ENCODE measurements around the gene S1PR3. TPM values are rescaled to one million over a fixed set of nuclear protein-coding genes. Genes with fewer than 3 reads are reported as not detected.

The S1PR3 gene
- total RNA-seq, 1 experiment from 2014 or later: 23.3 TPM

- Histone ChIP-seq H3K27ac (no peak overlapping the region), H3K9me3 (ENCODE audit: insufficient read depth, low read depth) (no peaks in the 10 kb centered on the region), H3K9me2 (ENCODE audit: insufficient read depth) (no peaks in the 10 kb centered on the region), H3F3A (ENCODE audit: insufficient read depth, low read depth) (peaks cover 6% of the 10 kb centered on the region; the same call in 1 of the 2 replicates), H3K36me3 (ENCODE audit: low read depth) (no peaks in the 10 kb centered on the region), H3K4me3 (no peak overlapping the region), H2AFZ (no peak overlapping the region), H3K4me2 (no peak overlapping the region), H3K27me3 (ENCODE audit: insufficient read depth, low read depth) (no peaks in the 10 kb centered on the region), H3K4me1 (replicated peaks; ENCODE audit: insufficient read depth) (no peaks in the 10 kb centered on the region), H3K79me2 (ENCODE audit: low read depth) (no peaks in the 10 kb centered on the region), H4K20me1 (ENCODE audit: insufficient read depth) (no peaks in the 10 kb centered on the region)
- no TSS peak for BruUV-seq (replicated peaks)
- intact Hi-C loops (cut with micrococcal nuclease; ENCODE audit: unreplicated experiment): no loop called here
- POLR2A ChIA-PET (ENCODE audit: unreplicated experiment): no interaction called here
- no peak for TF ChIP-seq CTCF (conservative IDR thresholded peaks at IDR 0.05)
- CTCF ChIA-PET: no interaction called here
- DNase-seq: no peak
Measured at GRCh38 chr9:88975966-88976889, 15.0 kb upstream of the S1PR3 start.

GRCh38 chr9:88976890-88977257, 14.4 kb upstream of the S1PR3 start:
- Histone ChIP-seq H3K4me2 (no peak overlapping the region), H3K4me3 (no peak overlapping the region), H3F3A (ENCODE audit: insufficient read depth, low read depth) (peaks cover 6% of the 10 kb centered on the region; the same call in 1 of the 2 replicates), H3K27me3 (ENCODE audit: insufficient read depth, low read depth) (no peaks in the 10 kb centered on the region), H3K27ac (no peak overlapping the region), H3K9me2 (ENCODE audit: insufficient read depth) (no peaks in the 10 kb centered on the region), H3K36me3 (ENCODE audit: low read depth) (no peaks in the 10 kb centered on the region), H3K79me2 (ENCODE audit: low read depth) (no peaks in the 10 kb centered on the region), H2AFZ (no peak overlapping the region), H4K20me1 (ENCODE audit: insufficient read depth) (no peaks in the 10 kb centered on the region), H3K9me3 (ENCODE audit: insufficient read depth, low read depth) (no peaks in the 10 kb centered on the region), H3K4me1 (replicated peaks; ENCODE audit: insufficient read depth) (no peaks in the 10 kb centered on the region)
- TF ChIP-seq CTCF (conservative IDR thresholded peaks at IDR 0.05): no peak
- TF ChIP-seq EZH2 (IDR thresholded peaks at IDR 0.05; ENCODE audit: low read depth): no peak
- no peak for DNase-seq
- no TSS peak for BruUV-seq (replicated peaks)
- ChIA-PET POLR2A (ENCODE audit: unreplicated experiment) (no interaction called here), CTCF (no interaction called here)
- intact Hi-C loops (cut with micrococcal nuclease; ENCODE audit: unreplicated experiment): no loop called here

GRCh38 chr9:88978034-88978433, 13.2 kb upstream of the S1PR3 start:
- no peaks in the 10 kb centered on the region for H3K36me3 ChIP-seq (ENCODE audit: low read depth)
- DNase-seq: no peak
- H3K4me3 ChIP-seq: no peak overlapping the region
- H2AFZ ChIP-seq: no peak overlapping the region
- TF ChIP-seq CTCF (conservative IDR thresholded peaks at IDR 0.05) (no peak), EZH2 (IDR thresholded peaks at IDR 0.05; ENCODE audit: low read depth) (no peak)
- H3F3A ChIP-seq (ENCODE audit: insufficient read depth, low read depth): peaks cover 6% of the 10 kb centered on the region; the same call in 1 of the 2 replicates
- CTCF ChIA-PET: no interaction called here
- H4K20me1 ChIP-seq (ENCODE audit: insufficient read depth): no peaks in the 10 kb centered on the region
- no peaks in the 10 kb centered on the region for H3K79me2 ChIP-seq (ENCODE audit: low read depth)
- no peaks in the 10 kb centered on the region for H3K4me1 ChIP-seq (replicated peaks; ENCODE audit: insufficient read depth)
- no peak overlapping the region for H3K4me2 ChIP-seq
- no peaks in the 10 kb centered on the region for H3K9me3 ChIP-seq (ENCODE audit: insufficient read depth, low read depth)
- BruUV-seq (replicated peaks): no TSS peak
- intact Hi-C loops (cut with micrococcal nuclease; ENCODE audit: unreplicated experiment): no loop called here
- H3K9me2 ChIP-seq (ENCODE audit: insufficient read depth): no peaks in the 10 kb centered on the region
- no peaks in the 10 kb centered on the region for H3K27me3 ChIP-seq (ENCODE audit: insufficient read depth, low read depth)
- POLR2A ChIA-PET (ENCODE audit: unreplicated experiment): no interaction called here
- no peak overlapping the region for H3K27ac ChIP-seq

Data from PC-9 (cell line).